HG02588 (cell line): ENCODE measurements around the gene KIAA1671.

Experiments used
- ATAC-seq: cut with Tn5 transposase; IDR thresholded peaks from one replicate; pipeline ENCODE4 v1.9.1; 2021; ENCODE audit warnings: mild to moderate bottlenecking, moderate library complexity; ENCODE audit not compliant: unreplicated experiment

Gene KIAA1671

GRCh38 chr22:25134451-25134850, 181.9 kb downstream of the KIAA1671 start:
- no peak for ATAC-seq

- ATAC-seq = no peak
Measured at GRCh38 chr22:25136953-25137576, 184.5 kb downstream of the KIAA1671 start.

GRCh38 chr22:25137577-25138525, 185.3 kb downstream of the KIAA1671 start:
- no peak for ATAC-seq

GRCh38 chr22:25139062-25139461, 186.5 kb downstream of the KIAA1671 start:
- no peak for ATAC-seq

- no peak for ATAC-seq
Measured at GRCh38 chr22:25142102-25142501, 189.6 kb downstream of the KIAA1671 start.

- ATAC-seq = no peak
Measured at GRCh38 chr22:25143156-25144076, 190.9 kb downstream of the KIAA1671 start.

GRCh38 chr22:25144522-25144921, 192.0 kb downstream of the KIAA1671 start:
- ATAC-seq = no peak

GRCh38 chr22:25146307-25146706, 193.8 kb downstream of the KIAA1671 start:
- no peak for ATAC-seq

GRCh38 chr22:25146906-25147641, 194.6 kb downstream of the KIAA1671 start:
- ATAC-seq = no peak

GRCh38 chr22:25147642-25147928, 195.1 kb downstream of the KIAA1671 start:
- no peak for ATAC-seq

- ATAC-seq = no peak
Measured at GRCh38 chr22:25148149-25148691, 195.7 kb downstream of the KIAA1671 start.

GRCh38 chr22:25149014-25149413, 196.5 kb downstream of the KIAA1671 start:
- ATAC-seq = no peak

GRCh38 chr22:25153961-25154666, 201.6 kb downstream of the KIAA1671 start:
- ATAC-seq = no peak

GRCh38 chr22:25154667-25154999, 202.1 kb downstream of the KIAA1671 start:
- no peak for ATAC-seq

GRCh38 chr22:25156736-25157135, 204.2 kb downstream of the KIAA1671 start:
- ATAC-seq = no peak

- no peak for ATAC-seq
Measured at GRCh38 chr22:25159028-25159427, 206.5 kb downstream of the KIAA1671 start.

- ATAC-seq = no peak
Measured at GRCh38 chr22:25160120-25160996, 207.8 kb downstream of the KIAA1671 start.

- no peak for ATAC-seq
Measured at GRCh38 chr22:25161017-25161915, 208.8 kb downstream of the KIAA1671 start.
